ENCODE results near the gene ZNF181.
A peak's percentile ranks its signal among the peaks of the same experiment; 100 is the strongest.
"Not testable (repeated sequence)": the region's sequence is repeated elsewhere in the genome, so short reads cannot be mapped to it uniquely, and the experiment has no call there.

Gene ZNF181

GRCh38 chr19:34733746-34734536, at the start of gene ZNF181:
ZNF181 (plus strand) TSS chr19:34734243; CDS start chr19:34735038, 795 bp downstream.
- DNase-seq (ENCODE audit: low read depth, low spot score), result peak; percentile 65

GRCh38 chr19:34685266-34685665, 48.8 kb upstream of the ZNF181 start:
- DNase-seq (ENCODE audit: low read depth, low spot score), result not testable (repeated sequence)

- no peak for DNase-seq (ENCODE audit: low read depth, low spot score)
Measured at GRCh38 chr19:34686455-34686854, 47.6 kb upstream of the ZNF181 start.

- DNase-seq (ENCODE audit: low read depth, low spot score), result no peak
Measured at GRCh38 chr19:34687348-34687747, 46.7 kb upstream of the ZNF181 start.

GRCh38 chr19:34688592-34688991, 45.5 kb upstream of the ZNF181 start:
- no peak for DNase-seq (ENCODE audit: low read depth, low spot score)

- DNase-seq (ENCODE audit: low read depth, low spot score), result no peak
Measured at GRCh38 chr19:34690372-34690771, 43.7 kb upstream of the ZNF181 start.

- DNase-seq (ENCODE audit: low read depth, low spot score), result no peak
Measured at GRCh38 chr19:34692549-34692948, 41.5 kb upstream of the ZNF181 start.

GRCh38 chr19:34707661-34708060, 26.4 kb upstream of the ZNF181 start:
- no peak for DNase-seq (ENCODE audit: low read depth, low spot score)

- DNase-seq (ENCODE audit: low read depth, low spot score), result no peak
Measured at GRCh38 chr19:34711890-34712289, 22.2 kb upstream of the ZNF181 start.

- peak; percentile 17 for DNase-seq (ENCODE audit: low read depth, low spot score)
Measured at GRCh38 chr19:34712395-34713261, 21.4 kb upstream of the ZNF181 start.

- DNase-seq (ENCODE audit: low read depth, low spot score), result no peak
Measured at GRCh38 chr19:34713262-34713637, 20.8 kb upstream of the ZNF181 start.

- DNase-seq (ENCODE audit: low read depth, low spot score), result no peak
Measured at GRCh38 chr19:34715357-34715756, 18.7 kb upstream of the ZNF181 start.

GRCh38 chr19:34722353-34722752, 11.7 kb upstream of the ZNF181 start:
- DNase-seq (ENCODE audit: low read depth, low spot score), result no peak

GRCh38 chr19:34725400-34725799, 8.6 kb upstream of the ZNF181 start:
- DNase-seq (ENCODE audit: low read depth, low spot score), result no peak

- no peak for DNase-seq (ENCODE audit: low read depth, low spot score)
Measured at GRCh38 chr19:34731019-34731829, 2.8 kb upstream of the ZNF181 start.

GRCh38 chr19:34731964-34732363, 2.1 kb upstream of the ZNF181 start:
- DNase-seq (ENCODE audit: low read depth, low spot score), result no peak

GRCh38 chr19:34732612-34733211, 1.3 kb upstream of the ZNF181 start:
- DNase-seq (ENCODE audit: low read depth, low spot score), result no peak

- DNase-seq (ENCODE audit: low read depth, low spot score), result no peak
Measured at GRCh38 chr19:34733266-34733745, 737 bp upstream of the ZNF181 start.

GRCh38 chr19:34734537-34735103, 577 bp downstream of the ZNF181 start:
- DNase-seq (ENCODE audit: low read depth, low spot score), result peak; percentile 39

- DNase-seq (ENCODE audit: low read depth, low spot score), result no peak
Measured at GRCh38 chr19:34744896-34745690, 11.1 kb downstream of the ZNF181 start.

All from activated naive CD8-positive, alpha-beta T cell treated with anti-CD3 and anti-CD28 coated beads, Interleukin-2, amount 50 U/mL, for 16 hours (primary cell).